HEK293 (cell line): ENCODE data around the gene PKHD1.

Experiments
- CTCF ChIA-PET: fragments of 350-600 bp; formaldehyde crosslinking; extraction: SDS; loops from one replicate; lab custom pipeline; 2021; ENCODE audit warnings: antibody characterized with exemption; lab: Yijun Ruan, JAX
- POLR2A ChIA-PET: fragments of 300-600 bp; formaldehyde crosslinking; extraction: SDS; loops from one replicate; lab custom pipeline; 2020; ENCODE audit warnings: antibody characterized with exemption, inconsistent platforms; lab: Yijun Ruan, JAX
- H3K27ac ChIP-seq: fragments of 200-500 bp; sonication (Bioruptor generic); 2 replicates; pipeline ENCODE4 v1.5.1; 2014; ENCODE audit warnings: low read depth, low read length, control low read depth, inconsistent platforms; ENCODE audit errors: extremely low read depth
- H3K36me3 ChIP-seq, 2 experiments: fragments of 200-500 bp in 1 of 2; sonication (Bioruptor generic) in 1 of 2; 1 replicate in 1 of 2; 2 replicates in 1 of 2; pipeline ENCODE4 v1.5.1; 2014 to 2017; ENCODE audit warnings: inconsistent platforms in 2 of 2, low read length in 2 of 2; ENCODE audit not compliant: control insufficient read depth in 2 of 2, insufficient read depth in 1 of 2
- H3K4me1 ChIP-seq: fragments of 200-500 bp; sonication (Bioruptor generic); 2 replicates; pipeline ENCODE4 v1.5.1; 2014; ENCODE audit warnings: mild to moderate bottlenecking, low read length, inconsistent platforms; ENCODE audit not compliant: control insufficient read depth, insufficient read depth
- H3K4me3 ChIP-seq: 2 replicates; pipeline ENCODE4 v1.5.1; 2011; ENCODE audit warnings: low read depth, mild to moderate bottlenecking, control low read depth, low read length, moderate library complexity
- H3K9me3 ChIP-seq: fragments of 200-500 bp; sonication (Bioruptor generic); 2 replicates; pipeline ENCODE4 v1.5.1; 2014; ENCODE audit warnings: low read depth, low read length, inconsistent platforms; ENCODE audit not compliant: control insufficient read depth, insufficient read depth
- BCL11A ChIP-seq: fragments of 450-650 bp; formaldehyde crosslinking; IDR thresholded peaks from 2 replicates; pipeline ENCODE4 v1.5.1; 2016; ENCODE audit warnings: low read depth, missing biosample characterization, missing genetic modification characterization
- BCL11B ChIP-seq: fragments of 450-650 bp; formaldehyde crosslinking; IDR thresholded peaks from 2 replicates; pipeline ENCODE4 v1.5.1; 2016; ENCODE audit warnings: low read depth, missing biosample characterization, missing genetic modification characterization
- FEZF1 ChIP-seq: fragments of 450-650 bp; formaldehyde crosslinking; IDR thresholded peaks from 2 replicates; pipeline ENCODE4 v1.5.1; 2016; ENCODE audit warnings: missing biosample characterization, missing genetic modification characterization
- HOXD13 ChIP-seq: sonication (generic); formaldehyde crosslinking; IDR thresholded peaks from 2 replicates; pipeline ENCODE4 v1.8.0; 2022; ENCODE audit warnings: missing genetic modification reagents, borderline replicate concordance
- KLF17 ChIP-seq: fragments of 450-650 bp; formaldehyde crosslinking; IDR thresholded peaks from 2 replicates; pipeline ENCODE4 v1.5.1; 2016; ENCODE audit warnings: missing biosample characterization, missing genetic modification characterization
- MEIS1 ChIP-seq: sonication (generic); formaldehyde crosslinking; IDR thresholded peaks from 2 replicates; pipeline ENCODE4 v1.8.1; 2022; ENCODE audit warnings: missing genetic modification reagents, mild to moderate bottlenecking, borderline replicate concordance
- TCF7L2 ChIP-seq: IDR thresholded peaks from 2 replicates; pipeline ENCODE4 v1.6.1; 2011; ENCODE audit warnings: low read depth, mild to moderate bottlenecking, inconsistent platforms, low read length, moderate library complexity, borderline replicate concordance
- ZBTB17 ChIP-seq: fragments of 450-650 bp; formaldehyde crosslinking; IDR thresholded peaks from 2 replicates; pipeline ENCODE4 v1.5.1; 2016; ENCODE audit warnings: missing biosample characterization, missing genetic modification characterization
- ZBTB48 ChIP-seq: fragments of 450-650 bp; formaldehyde crosslinking; IDR thresholded peaks from 2 replicates; pipeline ENCODE4 v1.5.1; 2016; ENCODE audit warnings: missing biosample characterization, missing genetic modification characterization
- ZEB2 ChIP-seq: fragments of 450-650 bp; formaldehyde crosslinking; IDR thresholded peaks from 2 replicates; pipeline ENCODE4 v1.5.1; 2016; ENCODE audit warnings: missing biosample characterization, missing genetic modification characterization
- ZFP3 ChIP-seq: fragments of 450-650 bp; formaldehyde crosslinking; IDR thresholded peaks from 2 replicates; pipeline ENCODE4 v1.5.1; 2016; ENCODE audit warnings: low read depth, missing biosample characterization, missing genetic modification characterization
- ZNF133 ChIP-seq: fragments of 450-650 bp; formaldehyde crosslinking; IDR thresholded peaks from 2 replicates; pipeline ENCODE4 v1.5.1; 2016; ENCODE audit warnings: missing biosample characterization, missing genetic modification characterization
- ZNF214 ChIP-seq: fragments of 450-650 bp; formaldehyde crosslinking; IDR thresholded peaks from 2 replicates; pipeline ENCODE4 v1.5.1; 2017; ENCODE audit warnings: missing biosample characterization, mild to moderate bottlenecking, missing genetic modification characterization, borderline replicate concordance
- ZNF248 ChIP-seq: fragments of 450-650 bp; formaldehyde crosslinking; IDR thresholded peaks from 2 replicates; pipeline ENCODE4 v1.5.1; 2017; ENCODE audit warnings: missing biosample characterization, missing genetic modification characterization
- ZNF37A ChIP-seq: fragments of 450-650 bp; IDR thresholded peaks from 2 replicates; pipeline ENCODE4 v1.5.1; 2018; ENCODE audit warnings: missing biosample characterization, missing genetic modification characterization
- ZNF404 ChIP-seq: fragments of 450-650 bp; formaldehyde crosslinking; IDR thresholded peaks from 2 replicates; pipeline ENCODE4 v1.5.1; 2017; ENCODE audit warnings: missing biosample characterization, missing genetic modification characterization
- ZNF416 ChIP-seq: fragments of 450-650 bp; formaldehyde crosslinking; IDR thresholded peaks from 2 replicates; pipeline ENCODE4 v1.5.1; 2016; ENCODE audit warnings: missing biosample characterization, missing genetic modification characterization
- ZNF48 ChIP-seq: fragments of 450-650 bp; formaldehyde crosslinking; IDR thresholded peaks from 2 replicates; pipeline ENCODE4 v1.5.1; 2016; ENCODE audit warnings: missing biosample characterization, missing genetic modification characterization
- ZNF501 ChIP-seq: fragments of 450-650 bp; formaldehyde crosslinking; IDR thresholded peaks from 2 replicates; pipeline ENCODE4 v1.5.1; 2016; ENCODE audit warnings: missing biosample characterization, missing genetic modification characterization
- ZNF549 ChIP-seq: fragments of 450-650 bp; IDR thresholded peaks from 2 replicates; pipeline ENCODE4 v1.5.1; 2018; ENCODE audit warnings: missing biosample characterization, missing genetic modification characterization, mild to moderate bottlenecking, inconsistent platforms, moderate library complexity
- ZNF560 ChIP-seq: fragments of 450-650 bp; formaldehyde crosslinking; IDR thresholded peaks from 2 replicates; pipeline ENCODE4 v1.5.1; 2017; ENCODE audit warnings: missing biosample characterization, missing genetic modification characterization, borderline replicate concordance
- ZNF623 ChIP-seq: fragments of 450-650 bp; formaldehyde crosslinking; IDR thresholded peaks from 2 replicates; pipeline ENCODE4 v1.5.1; 2016; ENCODE audit warnings: missing biosample characterization, missing genetic modification characterization
- ZNF624 ChIP-seq: fragments of 450-650 bp; formaldehyde crosslinking; IDR thresholded peaks from 2 replicates; pipeline ENCODE4 v1.5.1; 2017; ENCODE audit warnings: missing biosample characterization, missing genetic modification characterization
- ZNF654 ChIP-seq: fragments of 450-650 bp; formaldehyde crosslinking; IDR thresholded peaks from 2 replicates; pipeline ENCODE4 v1.5.1; 2016; ENCODE audit warnings: low read depth, missing biosample characterization, missing genetic modification characterization
- ZNF664 ChIP-seq: fragments of 450-650 bp; formaldehyde crosslinking; IDR thresholded peaks from 2 replicates; pipeline ENCODE4 v1.5.1; 2016; ENCODE audit warnings: missing biosample characterization, missing genetic modification characterization
- ZNF704 ChIP-seq: fragments of 450-650 bp; formaldehyde crosslinking; IDR thresholded peaks from 2 replicates; pipeline ENCODE4 v1.5.1; 2016; ENCODE audit warnings: missing biosample characterization, missing genetic modification characterization
- TF ChIP-seq, protein P1 (sequence below): fragments of 450-650 bp; formaldehyde crosslinking; IDR thresholded peaks from 2 replicates; pipeline ENCODE4 v1.5.1; 2016; ENCODE audit warnings: missing biosample characterization, missing genetic modification characterization
- TF ChIP-seq, protein P2 (sequence below): fragments of 450-650 bp; formaldehyde crosslinking; IDR thresholded peaks from 2 replicates; pipeline ENCODE4 v1.5.1; 2017; ENCODE audit warnings: missing biosample characterization, missing genetic modification characterization
- TF ChIP-seq, protein P3 (sequence below): fragments of 450-650 bp; formaldehyde crosslinking; IDR thresholded peaks from 2 replicates; pipeline ENCODE4 v1.5.1; 2016; ENCODE audit warnings: missing biosample characterization, missing genetic modification characterization
- TF ChIP-seq, protein P4 (sequence below): fragments of 450-650 bp; formaldehyde crosslinking; IDR thresholded peaks from 2 replicates; pipeline ENCODE4 v1.5.1; 2017; ENCODE audit warnings: missing biosample characterization, missing genetic modification characterization

The PKHD1 gene

GRCh38 chr6:51805517-51805916, 281.9 kb downstream of the PKHD1 start:
- POLR2A ChIA-PET: no interaction called here

GRCh38 chr6:51800603-51801002, 286.8 kb downstream of the PKHD1 start:
- no peaks in the 10 kb centered on the region for H3K9me3 ChIP-seq
- POLR2A ChIA-PET: no interaction called here
- CTCF ChIA-PET: interaction anchor here (0.8 kb wide), 1 partner anchor 14 kb away, joined by 3 read pairs; no protein-coding TSS in a partner anchor
- no peaks in the 10 kb centered on the region for H3K36me3 ChIP-seq
- no peak overlapping the region for H3K4me3 ChIP-seq
- H3K4me1 ChIP-seq: no peaks in the 10 kb centered on the region
- TF ChIP-seq, protein P1, sequence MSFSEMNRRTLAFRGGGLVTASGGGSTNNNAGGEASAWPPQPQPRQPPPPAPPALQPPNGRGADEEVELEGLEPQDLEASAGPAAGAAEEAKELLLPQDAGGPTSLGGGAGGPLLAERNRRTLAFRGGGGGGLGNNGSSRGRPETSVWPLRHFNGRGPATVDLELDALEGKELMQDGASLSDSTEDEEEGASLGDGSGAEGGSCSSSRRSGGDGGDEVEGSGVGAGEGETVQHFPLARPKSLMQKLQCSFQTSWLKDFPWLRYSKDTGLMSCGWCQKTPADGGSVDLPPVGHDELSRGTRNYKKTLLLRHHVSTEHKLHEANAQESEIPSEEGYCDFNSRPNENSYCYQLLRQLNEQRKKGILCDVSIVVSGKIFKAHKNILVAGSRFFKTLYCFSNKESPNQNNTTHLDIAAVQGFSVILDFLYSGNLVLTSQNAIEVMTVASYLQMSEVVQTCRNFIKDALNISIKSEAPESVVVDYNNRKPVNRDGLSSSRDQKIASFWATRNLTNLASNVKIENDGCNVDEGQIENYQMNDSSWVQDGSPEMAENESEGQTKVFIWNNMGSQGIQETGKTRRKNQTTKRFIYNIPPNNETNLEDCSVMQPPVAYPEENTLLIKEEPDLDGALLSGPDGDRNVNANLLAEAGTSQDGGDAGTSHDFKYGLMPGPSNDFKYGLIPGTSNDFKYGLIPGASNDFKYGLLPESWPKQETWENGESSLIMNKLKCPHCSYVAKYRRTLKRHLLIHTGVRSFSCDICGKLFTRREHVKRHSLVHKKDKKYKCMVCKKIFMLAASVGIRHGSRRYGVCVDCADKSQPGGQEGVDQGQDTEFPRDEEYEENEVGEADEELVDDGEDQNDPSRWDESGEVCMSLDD (tag by site-specific recombination): no peak
- no peak for TF ChIP-seq ZNF623
- TF ChIP-seq ZNF654: no peak
- TF ChIP-seq ZFP3: no peak
- TF ChIP-seq ZEB2 (tag by site-specific recombination): no peak
- TF ChIP-seq ZBTB48: no peak
- no peak for TF ChIP-seq ZNF404
- TF ChIP-seq ZBTB17: no peak
- no peak for TF ChIP-seq ZNF560 (tag by site-specific recombination)
- no peak for TF ChIP-seq FEZF1 (tag by site-specific recombination)
- TF ChIP-seq, all 188 proteins: peak for 0
- no peak overlapping the region for H3K27ac ChIP-seq

More at GRCh38 chr6:51805517-51805916, 281.9 kb downstream of the PKHD1 start:
- H3K36me3 ChIP-seq: no peaks in the 10 kb centered on the region
- CTCF ChIA-PET: no interaction called here
- TF ChIP-seq ZNF624 (no peak), ZNF248 (tag by site-specific recombination) (no peak), ZNF133 (tag by site-specific recombination) (no peak), HOXD13 (CRISPR knock-in tag) (no peak), BCL11A (tag by site-specific recombination) (no peak), ZNF37A (tag by site-specific recombination) (no peak), KLF17 (tag by site-specific recombination) (no peak), MEIS1 (no peak), ZNF214 (tag by site-specific recombination) (no peak), ZNF416 (tag by site-specific recombination) (no peak), ZNF704 (tag by site-specific recombination) (no peak), BCL11B (tag by site-specific recombination) (no peak), ZNF664 (tag by site-specific recombination) (no peak), ZNF48 (tag by site-specific recombination) (no peak), TCF7L2 (no peak), ZNF501 (tag by site-specific recombination) (no peak), ZNF549 (tag by site-specific recombination) (no peak)
- TF ChIP-seq, protein P2, sequence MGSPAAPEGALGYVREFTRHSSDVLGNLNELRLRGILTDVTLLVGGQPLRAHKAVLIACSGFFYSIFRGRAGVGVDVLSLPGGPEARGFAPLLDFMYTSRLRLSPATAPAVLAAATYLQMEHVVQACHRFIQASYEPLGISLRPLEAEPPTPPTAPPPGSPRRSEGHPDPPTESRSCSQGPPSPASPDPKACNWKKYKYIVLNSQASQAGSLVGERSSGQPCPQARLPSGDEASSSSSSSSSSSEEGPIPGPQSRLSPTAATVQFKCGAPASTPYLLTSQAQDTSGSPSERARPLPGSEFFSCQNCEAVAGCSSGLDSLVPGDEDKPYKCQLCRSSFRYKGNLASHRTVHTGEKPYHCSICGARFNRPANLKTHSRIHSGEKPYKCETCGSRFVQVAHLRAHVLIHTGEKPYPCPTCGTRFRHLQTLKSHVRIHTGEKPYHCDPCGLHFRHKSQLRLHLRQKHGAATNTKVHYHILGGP (tag by site-specific recombination): no peak
- TF ChIP-seq, protein P3, sequence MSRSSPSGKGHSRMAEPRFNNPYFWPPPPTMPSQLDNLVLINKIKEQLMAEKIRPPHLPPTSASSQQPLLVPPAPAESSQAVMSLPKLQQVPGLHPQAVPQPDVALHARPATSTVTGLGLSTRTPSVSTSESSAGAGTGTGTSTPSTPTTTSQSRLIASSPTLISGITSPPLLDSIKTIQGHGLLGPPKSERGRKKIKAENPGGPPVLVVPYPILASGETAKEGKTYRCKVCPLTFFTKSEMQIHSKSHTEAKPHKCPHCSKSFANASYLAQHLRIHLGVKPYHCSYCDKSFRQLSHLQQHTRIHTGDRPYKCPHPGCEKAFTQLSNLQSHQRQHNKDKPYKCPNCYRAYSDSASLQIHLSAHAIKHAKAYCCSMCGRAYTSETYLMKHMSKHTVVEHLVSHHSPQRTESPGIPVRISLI: no peak
- TF ChIP-seq, protein P4, sequence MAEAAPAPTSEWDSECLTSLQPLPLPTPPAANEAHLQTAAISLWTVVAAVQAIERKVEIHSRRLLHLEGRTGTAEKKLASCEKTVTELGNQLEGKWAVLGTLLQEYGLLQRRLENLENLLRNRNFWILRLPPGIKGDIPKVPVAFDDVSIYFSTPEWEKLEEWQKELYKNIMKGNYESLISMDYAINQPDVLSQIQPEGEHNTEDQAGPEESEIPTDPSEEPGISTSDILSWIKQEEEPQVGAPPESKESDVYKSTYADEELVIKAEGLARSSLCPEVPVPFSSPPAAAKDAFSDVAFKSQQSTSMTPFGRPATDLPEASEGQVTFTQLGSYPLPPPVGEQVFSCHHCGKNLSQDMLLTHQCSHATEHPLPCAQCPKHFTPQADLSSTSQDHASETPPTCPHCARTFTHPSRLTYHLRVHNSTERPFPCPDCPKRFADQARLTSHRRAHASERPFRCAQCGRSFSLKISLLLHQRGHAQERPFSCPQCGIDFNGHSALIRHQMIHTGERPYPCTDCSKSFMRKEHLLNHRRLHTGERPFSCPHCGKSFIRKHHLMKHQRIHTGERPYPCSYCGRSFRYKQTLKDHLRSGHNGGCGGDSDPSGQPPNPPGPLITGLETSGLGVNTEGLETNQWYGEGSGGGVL (tag by site-specific recombination): no peak
- TF ChIP-seq, all 188 proteins: peak for 0
- Histone ChIP-seq H3K4me1 (no peaks in the 10 kb centered on the region), H3K4me3 (no peak overlapping the region), H3K27ac (no peak overlapping the region), H3K9me3 (no peaks in the 10 kb centered on the region)
